SK-N-SH treated with all-trans-retinoic acid at 6 μM for 48 hours (cell line): Measurements from ENCODE around the gene CDH8.

Experiments
- ATAC-seq: fragments of 200-7000 bp; cut with Tn5 transposase; 3 replicates; pipeline ENCODE4 v1.9.1; 2020; ENCODE audit warnings: mild to moderate bottlenecking, moderate library complexity
- BACH2 ChIP-seq: fragments of 250-450 bp; sonication (Bioruptor Pico); IDR thresholded peaks from 2 replicates; pipeline ENCODE4 v1.9.0; 2021; ENCODE audit warnings: mild to moderate bottlenecking, borderline replicate concordance
- CREB5 ChIP-seq: fragments of 250-450 bp; sonication (Bioruptor Pico); IDR thresholded peaks from 2 replicates; pipeline ENCODE4 v1.5.1; 2020; ENCODE audit warnings: low read depth, mild to moderate bottlenecking, moderate library complexity
- CSRNP3 ChIP-seq: fragments of 250-450 bp; sonication (Bioruptor Pico); IDR thresholded peaks from 2 replicates; pipeline ENCODE4 v1.5.1; 2021; ENCODE audit warnings: mild to moderate bottlenecking, moderate library complexity
- ESRRG ChIP-seq: fragments of 250-450 bp; sonication (Bioruptor Pico); IDR thresholded peaks from 2 replicates; pipeline ENCODE4 v1.6.1; 2021; ENCODE audit warnings: mild to moderate bottlenecking
- GLIS3 ChIP-seq: fragments of 250-450 bp; sonication (Bioruptor Pico); IDR thresholded peaks from 2 replicates; pipeline ENCODE4 v1.5.0; 2020; ENCODE audit warnings: mild to moderate bottlenecking, moderate library complexity
- ISL1 ChIP-seq: fragments of 250-450 bp; sonication (Bioruptor Pico); IDR thresholded peaks from 2 replicates; pipeline ENCODE4 v2.1.2; 2022; ENCODE audit warnings: mild to moderate bottlenecking, moderate library complexity
- OSR1 ChIP-seq: fragments of 250-450 bp; sonication (Bioruptor Pico); IDR thresholded peaks from 2 replicates; pipeline ENCODE4 v1.8.0; 2022; ENCODE audit warnings: moderate library complexity, mild to moderate bottlenecking, inconsistent platforms
- PATZ1 ChIP-seq: fragments of 250-450 bp; sonication (Bioruptor Pico); IDR thresholded peaks from 2 replicates; pipeline ENCODE4 v1.8.0; 2020; ENCODE audit warnings: mild to moderate bottlenecking, moderate library complexity, borderline replicate concordance
- POU6F1 ChIP-seq: fragments of 250-450 bp; sonication (Bioruptor Pico); IDR thresholded peaks from 2 replicates; pipeline ENCODE4 v1.8.0; 2021; ENCODE audit warnings: low read depth, mild to moderate bottlenecking, moderate library complexity, borderline replicate concordance
- PPARA ChIP-seq: fragments of 250-450 bp; sonication (Bioruptor Pico); IDR thresholded peaks from 2 replicates; pipeline ENCODE4 v1.5.0; 2020; ENCODE audit warnings: mild to moderate bottlenecking, borderline replicate concordance
- RARB ChIP-seq: fragments of 250-450 bp; sonication (Bioruptor Pico); IDR thresholded peaks from 2 replicates; pipeline ENCODE4 v1.8.0; 2021; ENCODE audit warnings: mild to moderate bottlenecking, moderate library complexity
- SNAI2 ChIP-seq: fragments of 250-450 bp; sonication (Bioruptor Pico); IDR thresholded peaks from 2 replicates; pipeline ENCODE4 v1.5.0; 2020; ENCODE audit warnings: mild to moderate bottlenecking, moderate library complexity
- TCF4 ChIP-seq: fragments of 250-450 bp; sonication (Bioruptor Pico); IDR thresholded peaks from 2 replicates; pipeline ENCODE4 v1.8.0; 2021; ENCODE audit warnings: mild to moderate bottlenecking, moderate library complexity, borderline replicate concordance
- TOX ChIP-seq: fragments of 250-450 bp; sonication (Bioruptor Pico); IDR thresholded peaks from 2 replicates; pipeline ENCODE4 v1.8.0; 2021; ENCODE audit warnings: mild to moderate bottlenecking, moderate library complexity, borderline replicate concordance
- ZC3H10 ChIP-seq: fragments of 250-450 bp; sonication (Bioruptor Pico); IDR thresholded peaks from 2 replicates; pipeline ENCODE4 v1.5.1; 2021; ENCODE audit warnings: mild to moderate bottlenecking, moderate library complexity
- ZFP3 ChIP-seq: fragments of 250-450 bp; sonication (Bioruptor Pico); IDR thresholded peaks from 2 replicates; pipeline ENCODE4 v1.5.0; 2020; ENCODE audit warnings: mild to moderate bottlenecking, moderate library complexity
- ZFP30 ChIP-seq: fragments of 450-650 bp; formaldehyde crosslinking; IDR thresholded peaks from 2 replicates; pipeline ENCODE4 v1.5.0; 2022; ENCODE audit warnings: mild to moderate bottlenecking, moderate library complexity
- ZNF565 ChIP-seq: fragments of 450-650 bp; formaldehyde crosslinking; conservative IDR thresholded peaks from 2 replicates; pipeline ENCODE4 v1.5.0; 2020; ENCODE audit warnings: low read depth, mild to moderate bottlenecking, moderate library complexity
- ZNF70 ChIP-seq: fragments of 450-650 bp; formaldehyde crosslinking; IDR thresholded peaks from 2 replicates; pipeline ENCODE4 v1.5.0; 2020; ENCODE audit warnings: mild to moderate bottlenecking, moderate library complexity
- ZNF8 ChIP-seq: fragments of 450-650 bp; formaldehyde crosslinking; IDR thresholded peaks from 2 replicates; pipeline ENCODE4 v1.5.0; 2020; ENCODE audit warnings: mild to moderate bottlenecking, moderate library complexity
- TF ChIP-seq, protein P1 (sequence below): fragments of 250-450 bp; sonication (Bioruptor Pico); IDR thresholded peaks from 2 replicates; pipeline ENCODE4 v1.5.0; 2020; ENCODE audit warnings: mild to moderate bottlenecking, moderate library complexity

CDH8 gene

GRCh38 chr16:61684541-61684940 is 351.7 kb downstream of the CDH8 start:
- TF ChIP-seq ZFP30 (no peak), ISL1 (CRISPR knock-in tag) (no peak), ESRRG (CRISPR knock-in tag) (no peak), CREB5 (CRISPR knock-in tag) (no peak), ZFP3 (CRISPR knock-in tag) (no peak), ZNF70 (no peak), ZNF565 (CRISPR knock-in tag) (no peak), TCF4 (CRISPR knock-in tag) (no peak), OSR1 (no peak), ZC3H10 (CRISPR knock-in tag) (no peak), PATZ1 (CRISPR knock-in tag) (no peak), BACH2 (CRISPR knock-in tag) (no peak), RARB (CRISPR knock-in tag) (no peak), ZNF8 (no peak), TOX (CRISPR knock-in tag) (no peak)
- TF ChIP-seq, protein P1, sequence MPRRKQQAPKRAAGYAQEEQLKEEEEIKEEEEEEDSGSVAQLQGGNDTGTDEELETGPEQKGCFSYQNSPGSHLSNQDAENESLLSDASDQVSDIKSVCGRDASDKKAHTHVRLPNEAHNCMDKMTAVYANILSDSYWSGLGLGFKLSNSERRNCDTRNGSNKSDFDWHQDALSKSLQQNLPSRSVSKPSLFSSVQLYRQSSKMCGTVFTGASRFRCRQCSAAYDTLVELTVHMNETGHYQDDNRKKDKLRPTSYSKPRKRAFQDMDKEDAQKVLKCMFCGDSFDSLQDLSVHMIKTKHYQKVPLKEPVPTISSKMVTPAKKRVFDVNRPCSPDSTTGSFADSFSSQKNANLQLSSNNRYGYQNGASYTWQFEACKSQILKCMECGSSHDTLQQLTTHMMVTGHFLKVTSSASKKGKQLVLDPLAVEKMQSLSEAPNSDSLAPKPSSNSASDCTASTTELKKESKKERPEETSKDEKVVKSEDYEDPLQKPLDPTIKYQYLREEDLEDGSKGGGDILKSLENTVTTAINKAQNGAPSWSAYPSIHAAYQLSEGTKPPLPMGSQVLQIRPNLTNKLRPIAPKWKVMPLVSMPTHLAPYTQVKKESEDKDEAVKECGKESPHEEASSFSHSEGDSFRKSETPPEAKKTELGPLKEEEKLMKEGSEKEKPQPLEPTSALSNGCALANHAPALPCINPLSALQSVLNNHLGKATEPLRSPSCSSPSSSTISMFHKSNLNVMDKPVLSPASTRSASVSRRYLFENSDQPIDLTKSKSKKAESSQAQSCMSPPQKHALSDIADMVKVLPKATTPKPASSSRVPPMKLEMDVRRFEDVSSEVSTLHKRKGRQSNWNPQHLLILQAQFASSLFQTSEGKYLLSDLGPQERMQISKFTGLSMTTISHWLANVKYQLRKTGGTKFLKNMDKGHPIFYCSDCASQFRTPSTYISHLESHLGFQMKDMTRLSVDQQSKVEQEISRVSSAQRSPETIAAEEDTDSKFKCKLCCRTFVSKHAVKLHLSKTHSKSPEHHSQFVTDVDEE (CRISPR knock-in tag) = no peak
- ATAC-seq = no peak

DNA sequence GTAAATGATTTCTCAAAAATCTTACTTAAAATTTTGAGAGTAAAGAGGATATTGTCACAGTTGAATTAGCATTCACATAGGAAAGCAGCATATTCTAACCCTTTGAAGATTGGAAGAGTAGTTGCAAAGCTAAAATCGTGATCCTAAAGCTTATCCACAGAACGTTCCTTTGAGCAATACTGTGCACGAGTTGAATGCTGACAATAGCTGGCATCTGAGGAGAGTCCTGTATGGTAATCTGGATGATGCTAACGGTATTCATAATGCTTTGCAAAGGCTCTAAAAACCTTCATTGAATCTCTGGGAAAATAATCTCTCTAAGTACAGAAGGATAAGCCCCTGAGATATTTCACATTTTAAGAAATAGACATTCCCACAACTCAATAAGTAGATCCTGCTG is 354.6 kb downstream of the CDH8 start:
- no peak for TF ChIP-seq TCF4 (CRISPR knock-in tag)
- no peak for TF ChIP-seq ZNF70
- no peak for TF ChIP-seq CREB5 (CRISPR knock-in tag)
- TF ChIP-seq SNAI2 = no peak

GRCh38 chr16:61681124-61681523 is 355.1 kb downstream of the CDH8 start:
- ATAC-seq = no peak
- TF ChIP-seq TCF4 (CRISPR knock-in tag) (no peak), CSRNP3 (no peak), PPARA (no peak), BACH2 (CRISPR knock-in tag) (no peak), GLIS3 (CRISPR knock-in tag) (no peak), ZFP30 (no peak), CREB5 (CRISPR knock-in tag) (no peak), ZC3H10 (CRISPR knock-in tag) (no peak), TOX (CRISPR knock-in tag) (no peak), POU6F1 (CRISPR knock-in tag) (no peak), ISL1 (CRISPR knock-in tag) (no peak), ZNF70 (no peak), PATZ1 (CRISPR knock-in tag) (no peak)

More for the DNA sequence above, 354.6 kb downstream of the CDH8 start:
- no peak for ATAC-seq
